ENCODE measurements around the gene TBC1D10B.

TBC1D10B gene

GRCh38 chr16:30368792-30369090, 1.6 kb downstream of the TBC1D10B start:
- ChIA-PET CTCF (interaction anchor here (0.7 to 3.5 kb wide), 6 partner anchors 10 to 242 kb away, joined by 3 to 14 read pairs (median 4); partner anchors contain the start of genes CD2BP2, DCTPP1, ZNF48 and ZNF689), POLR2A (interaction anchor here (1.0 to 1.4 kb wide), 2 partner anchors 9 to 14 kb away, joined by 3 to 5 read pairs; partner anchors contain the start of gene CD2BP2)
- TF ChIP-seq CTCF (IDR thresholded peaks at IDR 0.05; ENCODE audit: control extremely low read depth, extremely low read depth, low read depth, missing control alignments) = no peak
- DNase-seq (ENCODE audit: extremely low spot score) = no peak

- no peak for TF ChIP-seq CTCF (IDR thresholded peaks at IDR 0.05; ENCODE audit: control extremely low read depth, extremely low read depth, low read depth, missing control alignments)
- ChIA-PET CTCF (interaction anchor here (1.2 to 3.5 kb wide), 4 partner anchors 13 to 62 kb away, joined by 3 to 14 read pairs (median 6); partner anchors contain the start of genes CD2BP2, DCTPP1 and ZNF48), POLR2A (interaction anchor here (1.4 kb wide), 1 partner anchor 13 kb away, joined by 5 read pairs; the partner anchor contains the start of gene CD2BP2)
- no peak for DNase-seq (ENCODE audit: extremely low spot score)
Measured at GRCh38 chr16:30368122-30368791, 2.0 kb downstream of the TBC1D10B start.

- ChIA-PET CTCF (interaction anchor here (1.1 to 3.5 kb wide), 2 partner anchors 12 to 15 kb away, joined by 3 to 14 read pairs; partner anchors contain the start of genes CD2BP2 and SEPTIN1), POLR2A (no interaction called here)
- no peak for DNase-seq (ENCODE audit: extremely low spot score)
- TF ChIP-seq CTCF (IDR thresholded peaks at IDR 0.05; ENCODE audit: control extremely low read depth, extremely low read depth, low read depth, missing control alignments) = no peak
Measured at GRCh38 chr16:30367349-30368009, 2.8 kb downstream of the TBC1D10B start.

- ChIA-PET POLR2A (no interaction called here), CTCF (interaction anchor here (1.1 to 3.5 kb wide), 2 partner anchors 11 to 16 kb away, joined by 3 to 14 read pairs; partner anchors contain the start of genes CD2BP2 and SEPTIN1)
- no peak for DNase-seq (ENCODE audit: extremely low spot score)
Measured at GRCh38 chr16:30366511-30366910, 3.8 kb downstream of the TBC1D10B start.

GRCh38 chr16:30365200-30365599, 5.1 kb downstream of the TBC1D10B start:
- CTCF ChIA-PET = interaction anchor here (0.8 to 2.2 kb wide), 5 partner anchors 8 to 273 kb away, joined by 3 to 6 read pairs (median 4); partner anchors contain the start of gene CD2BP2
- POLR2A ChIA-PET = no interaction called here
- no peak for DNase-seq (ENCODE audit: extremely low spot score)

More at GRCh38 chr16:30366511-30366910, 3.8 kb downstream of the TBC1D10B start:
- TF ChIP-seq CTCF (IDR thresholded peaks at IDR 0.05; ENCODE audit: control extremely low read depth, extremely low read depth, low read depth, missing control alignments) = no peak

More at GRCh38 chr16:30365200-30365599, 5.1 kb downstream of the TBC1D10B start:
- no peak for TF ChIP-seq CTCF (IDR thresholded peaks at IDR 0.05; ENCODE audit: control extremely low read depth, extremely low read depth, low read depth, missing control alignments)

Data from GM10248 (cell line).